ENCODE measurements around the gene ADARB2. TPM values are rescaled to one million over a fixed set of nuclear protein-coding genes. Genes with fewer than 3 reads are reported as not detected.
"Not testable (repeated sequence)": the region's sequence is repeated elsewhere in the genome, so short reads cannot be mapped to it uniquely, and the experiment has no call there.

The ADARB2 gene
- total RNA-seq, 2 experiments from 2014 or later, result 0.17 to 0.30 TPM

DNA sequence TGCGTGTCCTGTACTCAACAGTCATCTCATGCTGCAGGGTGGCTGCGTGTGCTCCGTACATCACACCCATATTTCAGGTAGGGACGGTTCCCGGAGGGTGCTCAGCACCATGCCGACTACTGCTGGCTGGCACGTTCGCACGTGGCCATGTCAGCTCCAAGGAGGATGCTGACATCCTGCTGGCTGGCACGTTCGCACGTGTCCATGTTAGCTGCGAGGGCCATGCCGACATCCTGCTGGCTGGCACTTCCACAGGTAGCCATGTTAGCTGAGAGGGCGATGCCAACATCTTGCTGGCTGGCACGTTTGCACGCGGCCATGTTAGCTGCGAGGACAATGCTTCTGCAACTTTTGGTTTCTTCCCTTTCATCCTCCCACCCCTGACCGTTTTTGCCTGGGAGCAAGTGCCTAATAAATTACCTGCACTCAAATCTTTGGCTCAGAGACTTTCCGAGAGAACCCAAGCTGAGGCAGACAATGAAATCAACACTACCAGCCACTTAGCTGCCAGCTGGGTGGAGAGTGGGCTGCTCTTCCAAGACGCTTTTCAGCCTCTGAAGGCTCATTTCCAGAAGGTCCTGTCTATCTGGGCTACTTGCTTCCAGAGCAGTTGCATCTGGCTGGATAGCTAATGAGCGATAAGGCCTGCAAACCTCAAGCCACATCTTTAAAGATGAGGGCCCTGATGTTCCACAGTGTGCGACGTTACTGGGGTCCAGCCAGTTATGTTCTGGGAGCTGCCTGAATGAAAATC is 576.6 kb downstream of the ADARB2 start:
- Mint-ChIP-seq H3K36me3 (ENCODE audit: low read depth) (no peaks in the 10 kb centered on the region), H3K9me3 (no peaks in the 10 kb centered on the region), H3K4me1 (no peaks in the 10 kb centered on the region), H3K27me3 (no peaks in the 10 kb centered on the region), H3K4me3 (no peak overlapping the region), H3K27ac (no peak overlapping the region)
- CTCF ChIA-PET, result interaction anchor here (1.1 kb wide), 1 partner anchor 19 kb away, joined by 7 read pairs; no protein-coding TSS in a partner anchor
- POLR2A ChIA-PET, result no interaction called here
- no peak for DNase-seq

DNA sequence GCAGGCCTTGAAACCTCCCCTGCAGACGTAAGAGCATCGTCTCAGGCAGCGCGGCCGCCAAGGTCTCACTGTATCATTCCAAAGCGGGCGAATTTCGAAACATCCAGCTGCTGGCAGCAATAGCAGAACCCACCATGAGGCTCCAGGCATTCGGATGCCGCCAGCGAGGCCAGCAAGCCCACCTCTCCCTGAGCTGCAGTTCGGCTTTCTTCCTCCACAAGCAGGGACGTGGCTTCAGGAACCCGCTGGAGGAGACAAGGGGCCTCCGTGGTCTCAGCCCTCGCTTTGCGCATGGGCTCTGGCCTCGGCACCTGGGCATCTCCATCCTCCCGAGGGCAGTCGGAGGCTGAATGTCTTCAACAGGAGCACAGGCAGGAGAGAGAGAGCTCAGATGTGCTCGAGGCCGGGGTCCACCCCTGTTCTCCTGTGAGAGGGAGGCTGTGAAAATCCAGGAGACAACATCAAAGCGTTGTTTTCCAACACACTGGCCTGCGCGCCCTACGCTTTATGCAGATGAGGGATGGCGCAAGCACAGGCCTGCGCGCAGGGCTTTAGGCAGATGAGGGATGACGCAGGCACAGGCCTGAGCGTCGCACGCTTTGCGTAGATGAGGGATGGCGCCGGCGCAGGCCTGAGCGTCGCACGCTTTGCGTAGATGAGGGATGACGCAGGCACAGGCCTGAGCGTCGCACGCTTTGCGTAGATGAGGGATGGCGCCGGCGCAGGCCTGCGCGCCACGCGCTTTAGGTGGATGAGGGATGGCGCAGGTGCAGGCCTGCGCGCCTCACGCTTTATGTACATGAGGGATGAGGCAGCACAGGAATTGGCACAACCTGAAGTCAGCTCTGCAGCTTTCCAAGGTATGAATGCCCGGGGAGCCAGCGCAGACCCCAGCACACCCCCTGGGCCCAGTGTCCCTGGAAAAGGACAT is 577.9 kb downstream of the ADARB2 start:
- Mint-ChIP-seq H3K9me3 (no peaks in the 10 kb centered on the region), H3K36me3 (ENCODE audit: low read depth) (no peaks in the 10 kb centered on the region), H3K4me1 (no peaks in the 10 kb centered on the region), H3K27ac (no peak overlapping the region), H3K4me3 (no peak overlapping the region), H3K27me3 (no peaks in the 10 kb centered on the region)
- ChIA-PET POLR2A (no interaction called here), CTCF (interaction anchor here (1.1 kb wide), 1 partner anchor 20 kb away, joined by 7 read pairs; no protein-coding TSS in a partner anchor)
- no peak for DNase-seq

DNA sequence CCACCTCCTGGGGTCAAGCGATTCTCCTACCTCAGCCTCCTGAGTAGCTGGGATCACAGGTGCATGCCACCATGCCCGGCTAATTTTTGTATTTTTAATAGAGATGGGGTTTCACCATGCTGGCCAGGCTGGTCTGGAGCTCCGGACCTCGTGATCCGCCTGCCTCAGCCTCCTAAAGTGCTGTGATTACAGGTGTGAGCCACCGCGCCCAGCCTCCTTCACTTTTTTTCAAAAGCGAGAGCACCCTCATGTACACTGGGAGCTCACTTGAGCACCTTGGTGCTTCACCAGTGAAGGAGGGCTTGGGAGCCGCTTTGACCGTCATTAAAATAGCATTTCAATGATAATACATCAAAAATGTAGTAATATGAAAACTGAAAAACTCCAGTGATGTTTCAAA is 578.8 kb downstream of the ADARB2 start:
- H3K36me3 Mint-ChIP-seq (ENCODE audit: low read depth); H3K9me3 Mint-ChIP-seq; H3K4me3 Mint-ChIP-seq; H3K4me1 Mint-ChIP-seq; POLR2A ChIA-PET; H3K27me3 Mint-ChIP-seq; DNase-seq; CTCF ChIA-PET; H3K27ac Mint-ChIP-seq: not testable (repeated sequence)

DNA sequence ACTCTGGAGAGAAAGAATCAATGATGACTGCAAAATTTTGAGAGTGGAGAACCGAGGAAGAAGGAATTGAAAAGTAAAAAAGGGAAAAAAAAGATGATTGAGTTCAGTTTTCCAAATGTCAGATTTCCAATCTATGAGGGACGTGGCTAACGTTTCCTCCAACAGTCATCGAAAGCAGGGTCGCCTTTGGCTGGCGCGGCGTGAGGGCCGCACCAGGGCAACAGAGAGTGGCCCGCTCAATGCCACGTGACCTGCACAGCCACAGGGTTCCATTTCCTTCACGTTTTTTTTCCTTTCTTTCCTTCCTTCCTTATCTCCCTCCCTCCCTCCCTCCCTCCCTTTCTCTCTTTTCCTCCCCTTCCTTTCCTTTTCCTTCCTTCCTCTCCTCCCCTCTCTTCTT is 579.3 kb downstream of the ADARB2 start:
- no peaks in the 10 kb centered on the region for H3K9me3 Mint-ChIP-seq
- H3K27ac Mint-ChIP-seq, result no peak overlapping the region
- H3K27me3 Mint-ChIP-seq, result no peaks in the 10 kb centered on the region
- CTCF ChIA-PET, result interaction anchor here (0.6 kb wide), 1 partner anchor 89 kb away, joined by 4 read pairs; no protein-coding TSS in a partner anchor
- H3K4me3 Mint-ChIP-seq, result no peak overlapping the region
- peaks cover 4% of the 10 kb centered on the region for H3K4me1 Mint-ChIP-seq
- POLR2A ChIA-PET, result no interaction called here
- no peaks in the 10 kb centered on the region for H3K36me3 Mint-ChIP-seq (ENCODE audit: low read depth)
- DNase-seq, result no peak

DNA sequence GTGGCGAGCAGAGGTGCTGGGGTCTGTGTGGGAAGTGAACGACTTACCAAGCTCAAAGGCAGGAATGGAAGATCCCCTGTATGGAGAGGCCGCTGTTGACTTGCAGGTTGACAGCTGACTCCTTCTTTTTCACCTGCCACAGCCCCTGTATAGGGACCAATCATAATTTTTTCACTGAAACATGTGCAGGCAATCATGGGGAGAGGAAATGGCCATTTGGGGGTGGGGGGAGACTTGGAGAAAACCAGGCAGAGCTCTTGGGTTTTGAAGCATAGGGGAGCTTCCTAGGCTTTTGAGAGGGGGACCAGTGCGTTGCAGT is 579.8 kb downstream of the ADARB2 start:
- H3K4me3 Mint-ChIP-seq, result no peak overlapping the region
- no peak overlapping the region for H3K27ac Mint-ChIP-seq
- H3K9me3 Mint-ChIP-seq, result no peaks in the 10 kb centered on the region
- POLR2A ChIA-PET, result no interaction called here
- peaks cover 4% of the 10 kb centered on the region for H3K4me1 Mint-ChIP-seq
- CTCF ChIA-PET, result interaction anchor here (0.6 kb wide), 1 partner anchor 88 kb away, joined by 4 read pairs; no protein-coding TSS in a partner anchor
- no peaks in the 10 kb centered on the region for H3K27me3 Mint-ChIP-seq
- no peaks in the 10 kb centered on the region for H3K36me3 Mint-ChIP-seq (ENCODE audit: low read depth)
- no peak for DNase-seq

DNA sequence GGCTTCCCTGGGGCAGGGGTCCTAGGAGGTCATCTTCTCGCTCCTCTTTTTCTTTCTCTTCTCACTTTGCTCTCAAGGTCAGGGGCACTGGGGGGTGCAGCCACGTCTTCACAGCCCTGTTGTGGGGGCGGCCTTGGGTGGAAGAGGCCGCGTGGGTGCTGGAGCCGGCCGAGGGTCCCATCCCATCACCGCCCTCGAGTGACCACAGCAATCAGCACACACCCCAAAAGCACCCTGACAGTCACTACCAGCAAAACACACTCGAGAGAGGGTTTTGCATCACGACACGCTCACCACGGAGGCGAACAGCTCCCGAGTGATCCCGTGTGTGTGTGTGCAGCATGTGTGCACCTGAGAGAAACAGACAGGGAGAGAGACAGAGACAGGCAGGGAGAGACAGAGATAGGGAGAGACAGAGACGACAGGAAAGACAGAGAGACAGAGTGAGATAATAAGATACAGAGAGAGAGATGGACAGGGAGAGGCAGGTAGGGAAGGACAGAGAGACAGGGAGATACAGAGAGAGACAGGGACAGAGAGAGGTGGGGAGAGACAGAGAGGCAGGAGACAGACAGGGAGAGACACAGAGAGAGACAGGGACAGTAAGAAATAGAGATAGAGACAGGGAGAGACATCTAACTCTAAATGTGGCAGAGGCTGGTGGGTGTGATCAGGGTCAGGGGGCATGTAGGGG is 580.3 kb downstream of the ADARB2 start:
- H3K27me3 Mint-ChIP-seq, result no peaks in the 10 kb centered on the region
- POLR2A ChIA-PET, result no interaction called here
- no peak for DNase-seq
- H3K4me1 Mint-ChIP-seq, result peaks cover 4% of the 10 kb centered on the region
- H3K4me3 Mint-ChIP-seq, result no peak overlapping the region
- no peaks in the 10 kb centered on the region for H3K36me3 Mint-ChIP-seq (ENCODE audit: low read depth)
- H3K9me3 Mint-ChIP-seq, result no peaks in the 10 kb centered on the region
- CTCF ChIA-PET, result no interaction called here
- no peak overlapping the region for H3K27ac Mint-ChIP-seq

DNA sequence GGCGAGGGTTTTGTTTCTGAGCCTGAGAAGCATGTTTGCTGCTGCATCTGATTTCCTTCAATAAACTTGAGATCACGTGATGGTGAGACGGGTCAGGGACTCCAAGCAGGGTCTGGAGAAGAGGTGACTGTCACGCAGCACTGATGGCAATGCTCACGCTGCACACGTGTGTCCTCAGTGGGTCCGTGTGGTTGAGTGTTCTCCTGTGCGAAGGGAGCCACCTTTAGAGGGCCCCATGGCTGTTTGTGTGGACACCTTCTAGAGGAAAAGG is 580.8 kb downstream of the ADARB2 start:
- Mint-ChIP-seq H3K27ac (no peak overlapping the region), H3K9me3 (no peaks in the 10 kb centered on the region), H3K4me1 (peaks cover 4% of the 10 kb centered on the region), H3K36me3 (ENCODE audit: low read depth) (no peaks in the 10 kb centered on the region), H3K27me3 (no peaks in the 10 kb centered on the region), H3K4me3 (no peak overlapping the region)
- POLR2A ChIA-PET, result no interaction called here
- CTCF ChIA-PET, result no interaction called here
- DNase-seq, result no peak

DNA sequence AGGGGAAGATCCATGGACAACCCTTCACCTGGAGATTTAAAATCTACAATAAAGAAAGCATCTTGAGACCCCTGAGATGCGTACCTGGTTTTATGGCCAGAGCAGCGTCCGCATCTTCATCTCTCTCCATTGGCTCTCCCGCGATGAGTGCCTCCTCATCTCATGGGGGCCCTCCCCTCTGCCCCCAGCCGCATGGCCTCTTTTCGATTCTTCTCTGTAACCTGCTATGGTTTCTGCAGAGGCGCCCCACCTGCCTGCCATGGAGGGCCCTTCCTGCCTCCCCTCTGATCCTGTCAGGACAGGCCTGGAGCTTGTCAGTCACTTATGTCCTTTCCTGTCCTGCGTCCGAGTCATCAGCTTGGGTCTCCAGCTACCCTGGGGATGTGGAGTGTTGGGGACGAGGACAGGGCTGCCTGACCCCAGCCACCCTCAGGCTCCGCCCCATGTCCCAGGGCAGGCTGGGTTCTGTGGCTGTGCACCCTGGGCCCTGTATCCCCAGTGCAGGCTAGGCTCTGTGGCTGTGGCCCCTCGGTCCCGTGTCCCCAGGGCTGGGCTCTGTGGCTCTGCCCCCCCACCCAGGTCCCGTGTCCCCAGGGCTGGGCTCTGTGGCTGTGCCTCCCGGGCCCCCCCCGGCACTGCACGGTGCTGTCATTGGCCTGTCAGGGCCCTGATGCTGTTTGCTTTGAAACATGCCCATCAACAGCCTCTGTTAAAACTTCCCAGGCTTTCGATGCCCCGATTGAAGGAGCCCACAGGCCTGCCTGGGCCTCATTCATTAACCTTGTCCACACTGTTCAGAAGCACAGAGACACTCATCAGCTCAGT is 581.3 kb downstream of the ADARB2 start:
- H3K4me1 Mint-ChIP-seq, result peaks cover 4% of the 10 kb centered on the region
- CTCF ChIA-PET, result no interaction called here
- no peaks in the 10 kb centered on the region for H3K27me3 Mint-ChIP-seq
- DNase-seq, result no peak
- no peak overlapping the region for H3K27ac Mint-ChIP-seq
- no peak overlapping the region for H3K4me3 Mint-ChIP-seq
- POLR2A ChIA-PET, result no interaction called here
- H3K9me3 Mint-ChIP-seq, result no peaks in the 10 kb centered on the region
- no peaks in the 10 kb centered on the region for H3K36me3 Mint-ChIP-seq (ENCODE audit: low read depth)

DNA sequence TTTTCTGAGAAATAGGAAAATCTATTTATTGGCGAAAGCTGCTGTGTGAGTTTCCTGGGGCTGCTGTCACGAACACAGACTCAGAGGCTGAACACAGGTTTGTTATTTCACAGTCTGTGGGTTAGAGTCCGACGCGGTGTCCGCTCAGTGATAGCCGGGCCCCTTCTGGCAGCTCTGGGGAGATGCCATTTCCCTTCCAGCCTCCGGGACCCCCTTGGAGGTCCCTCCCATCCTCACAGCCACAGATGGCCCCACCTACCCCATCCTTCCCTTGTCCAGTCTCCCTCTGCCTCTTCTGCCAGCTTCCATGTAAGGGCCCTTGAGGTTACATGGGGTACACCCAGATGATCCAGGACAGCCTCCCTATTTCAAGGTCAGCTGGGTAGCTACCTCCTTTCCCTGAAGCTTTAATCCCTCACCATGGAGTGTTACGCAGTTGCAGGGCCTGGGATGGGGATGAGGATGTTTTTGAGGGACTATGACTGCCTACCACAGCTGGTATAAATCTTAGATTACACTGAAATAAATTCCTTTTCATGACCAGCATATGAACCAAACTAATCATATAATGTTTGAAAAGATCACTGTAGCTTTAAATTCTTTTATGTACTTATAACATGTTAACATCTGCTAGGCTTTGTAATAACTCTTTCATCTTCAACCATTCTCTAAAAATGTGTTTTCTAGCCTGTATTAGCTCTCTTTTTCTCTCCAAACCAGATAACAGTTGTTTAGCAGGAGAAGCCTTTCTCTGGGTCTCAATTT is 582.6 kb downstream of the ADARB2 start:
- ChIA-PET POLR2A (no interaction called here), CTCF (no interaction called here)
- no peak for DNase-seq
- Mint-ChIP-seq H3K36me3 (ENCODE audit: low read depth) (no peaks in the 10 kb centered on the region), H3K9me3 (no peaks in the 10 kb centered on the region), H3K4me1 (peaks cover 6% of the 10 kb centered on the region), H3K27ac (no peak overlapping the region), H3K4me3 (no peak overlapping the region), H3K27me3 (no peaks in the 10 kb centered on the region)

DNA sequence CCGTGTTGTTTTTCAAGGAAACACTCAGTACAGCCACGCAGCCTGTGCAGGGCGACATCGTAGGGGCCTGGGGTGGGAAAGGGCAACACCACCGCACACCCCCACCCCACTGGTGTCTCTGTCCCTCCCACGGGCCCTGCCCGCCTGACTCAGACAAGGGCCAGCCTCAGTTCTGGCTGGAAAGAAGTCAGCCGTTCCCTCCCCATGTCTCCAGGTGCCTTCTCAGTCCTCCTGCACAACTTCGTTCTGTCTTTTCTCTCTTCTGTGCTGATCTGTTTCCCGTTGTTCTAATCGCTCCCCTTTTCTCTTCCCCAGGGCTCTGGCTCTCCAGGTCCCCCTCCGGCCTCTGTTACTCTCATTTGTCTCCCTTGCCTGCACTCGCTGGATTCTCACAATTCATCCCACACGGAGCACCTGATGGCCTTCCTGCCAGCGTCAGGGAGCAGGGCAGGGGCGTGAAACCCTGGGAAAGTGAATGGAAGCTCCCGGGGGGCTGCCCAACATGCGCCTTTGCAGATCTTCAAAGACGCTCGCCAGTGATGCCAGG is 583.4 kb downstream of the ADARB2 start:
- Mint-ChIP-seq H3K9me3 (no peaks in the 10 kb centered on the region), H3K27ac (no peak overlapping the region), H3K36me3 (ENCODE audit: low read depth) (no peaks in the 10 kb centered on the region), H3K4me1 (peaks cover 10% of the 10 kb centered on the region), H3K27me3 (no peaks in the 10 kb centered on the region), H3K4me3 (no peak overlapping the region)
- POLR2A ChIA-PET, result no interaction called here
- CTCF ChIA-PET, result no interaction called here
- no peak for DNase-seq

DNA sequence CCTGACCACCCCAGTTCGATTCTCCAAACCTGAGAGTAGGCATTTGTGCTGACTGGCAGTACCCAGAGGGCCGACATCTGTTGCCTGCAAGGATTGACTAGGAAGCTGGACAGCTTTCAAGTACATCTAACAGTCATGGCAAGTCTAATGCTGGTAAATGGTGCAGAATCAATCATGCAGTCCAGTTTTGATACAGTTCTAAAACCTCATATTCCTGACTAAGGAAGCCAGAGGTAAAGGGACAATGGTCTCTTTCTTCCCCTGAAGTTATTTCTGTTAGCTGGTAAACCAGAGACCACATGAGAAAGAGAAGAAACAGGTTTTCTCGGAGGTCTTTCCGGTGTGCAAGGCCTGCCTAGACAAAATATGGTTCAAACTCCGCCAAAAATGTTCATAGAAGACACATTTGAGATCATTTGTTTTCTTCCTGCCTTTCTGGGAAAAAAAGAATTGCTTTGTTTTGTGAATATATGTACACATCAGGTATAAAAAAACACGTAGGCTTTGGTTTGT is 584.0 kb downstream of the ADARB2 start:
- Mint-ChIP-seq H3K4me1 (peaks cover 10% of the 10 kb centered on the region), H3K27ac (no peak overlapping the region), H3K4me3 (no peak overlapping the region), H3K27me3 (no peaks in the 10 kb centered on the region), H3K9me3 (no peaks in the 10 kb centered on the region), H3K36me3 (ENCODE audit: low read depth) (no peaks in the 10 kb centered on the region)
- ChIA-PET POLR2A (no interaction called here), CTCF (no interaction called here)
- no peak for DNase-seq

Data from activated CD4-positive, alpha-beta T cell treated with anti-CD3 and anti-CD28 coated beads, Interleukin-2, amount 10 ng/mL, durations not matched to agents 7 days and 5 days (primary cell).